HepG2 (cell line): ENCODE measurements around the gene ZNF540. TPM values are rescaled to one million over a fixed set of nuclear protein-coding genes. Genes with fewer than 3 reads are reported as not detected.

Experiments used
- AKAP8 ChIP-seq: sonication (generic); formaldehyde crosslinking; IDR thresholded peaks from 2 replicates; pipeline ENCODE4 v1.5.1; 2020; ENCODE audit warnings: mild to moderate bottlenecking, missing genetic modification reagents
- BRD4 ChIP-seq: sonication (generic); formaldehyde crosslinking; IDR thresholded peaks from 2 replicates; pipeline ENCODE4 v1.4.0; 2020; ENCODE audit warnings: missing genetic modification reagents
- CSRNP2 ChIP-seq: sonication (generic); formaldehyde crosslinking; conservative IDR thresholded peaks from 2 replicates; pipeline ENCODE4 v1.8.0; 2022; ENCODE audit warnings: low read depth, missing genetic modification reagents
- DBP ChIP-seq: sonication (generic); formaldehyde crosslinking; IDR thresholded peaks from 2 replicates; pipeline ENCODE4 v1.4.0; 2020; ENCODE audit warnings: missing genetic modification reagents; ENCODE audit errors: not compliant biosample characterization
- ELF4 ChIP-seq: sonication (generic); formaldehyde crosslinking; IDR thresholded peaks from 2 replicates; pipeline ENCODE4 v1.5.0; 2020; ENCODE audit warnings: missing genetic modification reagents, mild to moderate bottlenecking, moderate library complexity, borderline replicate concordance
- GLMP ChIP-seq: sonication (generic); formaldehyde crosslinking; IDR thresholded peaks from 2 replicates; pipeline ENCODE4 v1.9.0; 2021; ENCODE audit warnings: missing genetic modification reagents, mild to moderate bottlenecking, borderline replicate concordance
- HMG20A ChIP-seq: IDR thresholded peaks from 2 replicates; pipeline ENCODE4 v1.6.1; 2016; ENCODE audit warnings: borderline replicate concordance
- HNRNPK ChIP-seq: fragments of 200-400 bp; formaldehyde crosslinking; IDR thresholded peaks from 2 replicates; pipeline ENCODE4 v1.6.1; 2018; ENCODE audit warnings: low read length, low read depth, moderate library complexity, mild to moderate bottlenecking; ENCODE audit not compliant: poor library complexity, severe bottlenecking
- IKZF5 ChIP-seq: IDR thresholded peaks from 2 replicates; pipeline ENCODE4 v1.6.1; 2018; ENCODE audit warnings: missing genetic modification reagents, mild to moderate bottlenecking, missing compliant biosample characterization
- LBX2 ChIP-seq: sonication (generic); formaldehyde crosslinking; IDR thresholded peaks from 2 replicates; pipeline ENCODE4 v1.5.0; 2020; ENCODE audit warnings: missing genetic modification reagents, mild to moderate bottlenecking, borderline replicate concordance
- NFIB ChIP-seq: sonication (generic); formaldehyde crosslinking; IDR thresholded peaks from 2 replicates; pipeline ENCODE4 v1.9.0; 2021; ENCODE audit warnings: missing genetic modification reagents, mild to moderate bottlenecking, borderline replicate concordance
- NR2C2 ChIP-seq: sonication (generic); formaldehyde crosslinking; IDR thresholded peaks from 2 replicates; pipeline ENCODE4 v1.4.0; 2020; ENCODE audit warnings: missing genetic modification reagents, mild to moderate bottlenecking, moderate library complexity, borderline replicate concordance
- RBM39 ChIP-seq: fragments of 200-400 bp; formaldehyde crosslinking; IDR thresholded peaks from one replicate; pipeline ENCODE4 v1.6.1; 2018; ENCODE audit warnings: antibody characterized with exemption, mild to moderate bottlenecking, low read depth, low read length; ENCODE audit not compliant: poor library complexity, severe bottlenecking
- RXRA ChIP-seq: sonication (generic); formaldehyde crosslinking; IDR thresholded peaks from 2 replicates; pipeline ENCODE4 v1.5.1; 2020; ENCODE audit warnings: missing genetic modification reagents
- SETDB1 ChIP-seq: sonication (generic); formaldehyde crosslinking; IDR thresholded peaks from 2 replicates; pipeline ENCODE4 v1.5.1; 2020; ENCODE audit warnings: missing genetic modification reagents, mild to moderate bottlenecking, borderline replicate concordance
- SRY ChIP-seq: sonication (generic); formaldehyde crosslinking; IDR thresholded peaks from 2 replicates; pipeline ENCODE4 v1.8.0; 2022; ENCODE audit warnings: mild to moderate bottlenecking, missing genetic modification reagents
- ZBTB26 ChIP-seq: IDR thresholded peaks from 2 replicates; pipeline ENCODE4 v1.6.1; 2016; ENCODE audit warnings: missing compliant biosample characterization, missing genetic modification reagents, borderline replicate concordance
- ZBTB8A ChIP-seq: sonication (generic); formaldehyde crosslinking; IDR thresholded peaks from 2 replicates; pipeline ENCODE4 v1.4.0; 2020; ENCODE audit warnings: mild to moderate bottlenecking, low read depth, missing genetic modification reagents, borderline replicate concordance
- ZMAT5 ChIP-seq: sonication (generic); formaldehyde crosslinking; IDR thresholded peaks from 2 replicates; pipeline ENCODE4 v1.5.0; 2020; ENCODE audit warnings: mild to moderate bottlenecking, low read depth, missing genetic modification reagents, borderline replicate concordance
- ZNF326 ChIP-seq: sonication (generic); formaldehyde crosslinking; IDR thresholded peaks from 2 replicates; pipeline ENCODE4 v1.4.0; 2020; ENCODE audit warnings: missing genetic modification reagents, borderline replicate concordance
- ZNF580 ChIP-seq: IDR thresholded peaks from 2 replicates; pipeline ENCODE4 v1.6.1; 2016; ENCODE audit warnings: low read depth, borderline replicate concordance
- ZNF761 ChIP-seq: sonication (generic); formaldehyde crosslinking; conservative IDR thresholded peaks from 2 replicates; pipeline ENCODE4 v1.4.0; 2020; ENCODE audit warnings: mild to moderate bottlenecking, missing genetic modification reagents
- polyA plus RNA-seq, 8 experiments: library from polyadenylated mRNA; depleted of rRNA in 3 of 8; stranded (reverse) in 7 of 8; unstranded in 1 of 8; fragments of >200 nt; fragmentation: Illumina TruSeq in 4 of 8; extraction: Trizol in 4 of 8; gene quantifications; 2 replicates each; pipeline versions ENCODE4 v1.2.1 to v1.2.3, GENCODE V29; 2011 to 2016; ENCODE audit warnings: low read depth in 4 of 8, missing spikeins in 1 of 8, mixed read lengths in 1 of 8; ENCODE audit not compliant: insufficient read depth in 1 of 8
- total RNA-seq, 5 experiments: library from RNA; depleted of rRNA; stranded (reverse); fragments of >200 nt; fragmentation: Illumina TruSeq; extraction: Trizol; gene quantifications; 2 replicates each; pipeline ENCODE4 v1.2.3, GENCODE V29; 2016; ENCODE audit warnings: low read depth in 1 of 5

Gene ZNF540
- total and polyA plus RNA-seq, 2 of the 13 experiments (the other 11 are each of a cell fraction or from before 2014, with no cell fraction given), result 0.21 to 0.40 TPM

GRCh38 chr19:37655301-37655688 is 60.6 kb downstream of the ZNF540 start, which contains the start of gene ZFP30 (continued):
- TF ChIP-seq ZBTB8A (no peak), HMG20A (CRISPR knock-in tag) (peak; percentile 26; the same call in 1 of the 2 replicates), RBM39 (peak; percentile 95), NR2C2 (CRISPR knock-in tag) (no peak), ZMAT5 (CRISPR knock-in tag) (no peak), LBX2 (no peak), IKZF5 (CRISPR knock-in tag) (peak; percentile 23; the same call in 1 of the 2 replicates), SRY (CRISPR knock-in tag) (no peak; the same call in 1 of the 2 replicates), CSRNP2 (no peak), AKAP8 (no peak; the same call in 1 of the 2 replicates), SETDB1 (no peak), ZNF761 (CRISPR knock-in tag) (no peak), DBP (CRISPR knock-in tag) (no peak), HNRNPK (peak; percentile 7), ZNF326 (CRISPR knock-in tag) (no peak), BRD4 (CRISPR knock-in tag) (0 out of 2 replicates have a peak, but pooled peaks have one; percentile 8), NFIB (CRISPR knock-in tag) (no peak), RXRA (CRISPR knock-in tag) (no peak; the same call in 1 of the 2 replicates), GLMP (CRISPR knock-in tag) (no peak), ELF4 (no peak), ZNF580 (CRISPR knock-in tag) (no peak; the same call in 1 of the 2 replicates), ZBTB26 (CRISPR knock-in tag) (no peak; the same call in 1 of the 2 replicates)
